Urothelium cell line (cell line): ENCODE measurements around the gene TAF6.

Source experiments
- DNase-seq: peaks from one replicate; pipeline ENCODE4 v3.0.0; 2011; ENCODE audit warnings: low spot score, mixed read lengths
- FAIRE-seq: peaks from 2 replicates; lab custom pipeline; 2011; peaks lifted over from hg19 to GRCh38; lab: Jason Lieb, UNC

TAF6 gene

DNA sequence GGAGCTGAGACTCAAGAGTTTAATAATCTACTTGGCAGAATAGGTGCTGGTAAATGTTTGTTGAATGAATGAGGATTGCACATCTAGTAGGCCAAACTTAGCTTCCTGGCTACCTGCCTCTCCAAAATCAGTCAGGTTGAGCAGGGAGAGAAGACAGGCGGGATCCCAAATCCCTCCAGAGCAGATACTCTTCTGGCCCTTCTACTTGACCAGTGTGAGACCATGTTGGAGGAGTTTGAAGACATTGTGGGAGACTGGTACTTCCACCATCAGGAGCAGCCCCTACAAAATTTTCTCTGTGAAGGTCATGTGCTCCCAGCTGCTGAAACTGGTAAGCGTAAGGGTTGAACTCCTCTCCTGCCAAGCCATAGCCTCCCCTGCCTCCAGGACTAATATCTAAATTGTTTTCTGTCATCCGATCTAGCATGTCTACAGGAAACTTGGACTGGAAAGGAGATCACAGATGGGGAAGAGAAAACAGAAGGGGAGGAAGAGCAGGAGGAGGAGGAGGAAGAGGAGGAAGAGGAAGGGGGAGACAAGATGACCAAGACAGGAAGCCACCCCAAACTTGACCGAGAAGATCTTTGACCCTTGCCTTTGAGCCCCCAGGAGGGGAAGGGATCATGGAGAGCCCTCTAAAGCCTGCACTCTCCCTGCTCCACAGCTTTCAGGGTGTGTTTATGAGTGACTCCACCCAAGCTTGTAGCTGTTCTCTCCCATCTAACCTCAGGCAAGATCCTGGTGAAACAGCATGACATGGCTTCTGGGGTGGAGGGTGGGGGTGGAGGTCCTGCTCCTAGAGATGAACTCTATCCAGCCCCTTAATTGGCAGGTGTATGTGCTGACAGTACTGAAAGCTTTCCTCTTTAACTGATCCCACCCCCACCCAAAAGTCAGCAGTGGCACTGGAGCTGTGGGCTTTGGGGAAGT, 5.4 kb upstream of the TAF6 start:
- DNase-seq (no peak), FAIRE-seq (no peak)

DNA sequence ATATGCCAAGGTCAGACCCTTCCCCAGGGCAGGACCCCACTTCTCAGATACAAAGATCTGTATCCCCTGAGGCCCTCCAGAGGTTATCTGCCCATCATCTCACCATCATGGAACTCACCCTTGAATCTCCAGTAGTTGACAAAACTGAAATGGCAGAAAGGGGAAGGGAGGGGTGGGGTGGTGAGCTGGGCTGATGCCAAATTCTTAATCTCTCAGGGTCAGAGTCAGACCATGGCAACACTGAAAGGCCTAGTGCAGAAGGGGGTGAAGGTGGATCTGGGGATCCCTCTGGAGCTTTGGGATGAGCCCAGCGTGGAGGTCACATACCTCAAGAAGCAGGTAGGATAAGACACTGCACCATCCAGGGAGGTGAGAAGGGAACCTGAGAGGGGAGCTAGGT, 3.4 kb upstream of the TAF6 start:
- FAIRE-seq (no peak), DNase-seq (no peak)

DNA sequence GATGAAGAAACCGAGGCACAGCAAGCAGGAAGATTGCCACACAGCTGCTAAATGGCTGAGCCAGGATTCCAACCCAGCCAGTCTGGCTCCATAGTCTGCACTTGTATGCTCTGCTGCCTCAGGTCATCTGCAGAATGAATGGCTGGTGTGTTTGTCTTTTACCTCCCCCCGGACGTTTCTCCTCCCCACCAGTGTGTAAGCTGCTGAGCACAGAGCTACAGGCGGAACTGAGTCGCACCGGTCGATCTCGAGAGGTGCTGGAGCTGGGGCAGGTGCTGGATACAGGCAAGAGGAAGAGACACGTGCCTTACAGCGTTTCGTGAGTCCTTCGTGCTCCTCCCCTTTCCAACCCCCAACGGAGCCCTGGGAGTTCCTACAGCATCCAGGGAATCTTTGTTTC, 2.9 kb upstream of the TAF6 start:
- FAIRE-seq (no peak), DNase-seq (no peak)

DNA sequence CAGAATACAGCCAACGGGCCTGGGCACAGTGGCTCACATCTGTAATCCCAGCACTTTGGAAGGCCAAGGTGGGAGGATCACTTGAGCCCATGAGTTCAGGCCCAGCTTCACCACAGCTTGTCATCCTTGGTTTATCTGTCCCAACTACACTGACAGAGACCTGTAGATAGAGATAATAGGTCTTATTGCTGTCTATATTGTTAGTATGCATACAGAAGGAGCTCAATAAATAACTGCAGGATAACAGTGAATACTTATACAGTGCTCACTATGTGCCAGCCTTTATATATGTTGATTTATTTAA, 1.5 kb upstream of the TAF6 start:
- DNase-seq (no peak), FAIRE-seq (no peak)

DNA sequence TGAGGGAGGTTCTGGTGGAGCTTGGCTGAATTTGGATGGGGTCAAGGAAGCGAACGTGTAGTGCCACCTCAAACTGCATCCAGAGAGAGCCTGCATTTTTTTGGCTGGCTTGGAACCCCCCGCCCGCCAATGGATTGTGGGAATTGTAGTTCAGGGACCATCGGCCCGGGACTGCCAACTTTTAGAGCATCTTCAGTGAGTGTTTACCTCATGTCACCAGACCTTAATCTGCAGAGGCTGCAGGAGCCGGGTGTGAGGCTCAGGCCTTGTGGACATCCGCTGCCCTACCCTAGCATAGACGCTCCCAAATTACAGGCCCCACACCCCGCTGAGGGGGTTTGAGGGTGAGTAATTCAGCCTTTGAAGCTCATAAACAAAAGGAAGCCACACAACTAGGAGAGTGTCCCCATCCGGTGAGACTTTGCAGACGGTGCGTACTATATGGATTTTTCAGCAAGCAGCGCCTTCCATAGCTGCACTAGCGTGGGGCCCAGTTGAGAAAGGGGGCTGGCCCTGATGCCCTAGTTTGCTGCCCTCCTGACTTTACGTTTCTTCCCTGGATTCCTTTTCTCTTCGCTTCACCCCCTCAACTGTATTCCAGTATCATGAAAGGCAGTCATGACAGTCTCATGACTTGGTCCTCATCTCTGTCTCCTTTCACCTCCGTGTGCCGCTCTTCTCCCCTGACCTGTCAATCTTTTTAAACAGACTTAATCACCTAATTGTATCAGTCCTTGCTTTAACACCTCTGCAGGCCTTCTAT, 993 bp upstream of the TAF6 start:
- DNase-seq = peak; percentile 89
- no peak for FAIRE-seq

DNA sequence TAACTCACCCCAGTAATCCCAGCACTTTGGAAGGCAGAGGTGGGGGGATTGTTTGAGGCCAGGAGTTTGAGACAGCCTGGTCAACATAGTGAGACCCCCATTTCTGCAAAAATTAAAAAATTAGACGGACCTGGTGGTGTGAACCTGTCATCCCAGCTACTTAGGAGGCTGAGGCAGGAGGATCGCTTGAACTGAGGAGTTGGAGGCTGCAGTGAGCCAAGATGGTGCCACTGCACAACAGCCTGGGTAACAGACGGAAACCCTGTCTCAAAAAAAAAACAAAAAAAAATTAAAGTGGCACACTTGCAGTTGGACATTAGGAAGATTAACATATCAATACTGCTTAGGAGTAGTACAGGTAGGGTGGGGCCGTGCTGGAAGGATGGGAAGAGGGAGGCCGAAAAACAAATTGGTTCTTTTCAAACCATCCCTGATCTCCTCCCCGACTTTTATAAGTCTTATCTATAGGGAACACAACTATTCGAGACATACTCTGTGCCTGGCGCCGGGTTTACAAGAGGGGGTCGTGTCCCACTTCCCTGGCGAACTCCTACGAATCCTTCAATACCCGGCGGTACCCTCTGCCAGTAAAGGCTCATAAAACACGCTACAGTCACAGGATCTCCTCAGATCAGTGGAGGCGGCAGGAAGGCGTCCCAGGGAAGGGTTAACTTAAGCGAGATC, 628 bp downstream of the TAF6 start:
- no peak for DNase-seq
- FAIRE-seq = no peak

DNA sequence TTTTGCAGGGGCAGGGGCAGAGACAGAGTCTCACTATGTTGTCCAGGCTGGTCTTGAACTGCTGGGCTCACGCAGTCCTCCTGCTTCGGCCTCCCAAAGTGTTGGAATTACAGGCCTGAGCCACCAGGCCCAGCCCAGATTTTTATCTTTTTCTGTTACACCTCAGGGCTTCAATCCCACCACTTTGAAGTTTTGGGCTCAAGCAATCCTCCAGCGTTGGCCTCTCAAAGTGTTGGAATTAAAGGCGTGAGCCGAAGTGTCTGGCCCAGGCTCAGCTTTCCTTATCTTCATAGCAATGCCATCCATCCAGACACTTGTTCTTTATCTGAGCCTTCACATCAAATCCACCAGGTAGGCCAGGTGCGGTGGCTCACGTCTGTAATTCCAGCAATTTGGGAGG, 4.1 kb downstream of the TAF6 start:
- DNase-seq (no peak), FAIRE-seq (no peak)

DNA sequence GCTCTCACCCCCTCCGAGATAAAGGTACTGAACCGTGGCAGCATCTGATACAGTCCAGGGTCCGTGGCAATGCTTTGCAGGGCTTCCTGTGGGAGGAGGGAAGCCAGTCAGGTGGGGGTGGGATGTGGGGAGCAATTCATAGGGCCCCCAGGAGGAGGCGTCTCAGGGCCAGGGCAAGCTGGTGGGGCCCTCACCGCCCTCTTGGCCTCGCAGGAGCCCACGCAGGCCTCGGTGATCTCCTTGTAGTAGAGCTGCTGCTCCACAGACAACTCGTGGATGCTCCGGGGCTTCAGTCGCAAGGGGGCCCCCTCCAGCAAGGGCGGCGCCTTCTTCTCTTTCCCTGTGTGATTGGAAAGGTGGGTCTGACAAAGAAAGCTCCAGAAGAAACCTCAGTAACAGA, 7.2 kb downstream of the TAF6 start:
- DNase-seq = no peak

DNA sequence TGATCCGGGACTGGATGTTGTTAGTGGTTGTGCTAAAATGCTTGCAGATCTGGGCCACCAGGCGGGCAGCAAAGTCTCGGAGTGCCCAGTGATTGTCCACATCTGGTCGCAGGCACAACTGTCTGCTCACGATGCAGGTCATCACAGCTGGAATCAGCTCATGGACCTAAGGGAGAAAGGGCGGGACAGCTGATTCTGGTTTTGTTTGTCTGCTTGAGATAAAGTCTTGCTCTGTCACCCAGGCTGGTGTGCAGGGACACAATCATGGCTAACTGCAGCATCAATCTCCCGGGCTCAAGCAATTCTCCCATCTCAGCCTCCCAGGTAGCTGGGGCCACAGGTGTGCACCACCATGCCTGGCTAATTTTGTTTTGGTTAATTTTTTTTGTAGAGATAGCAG, 8.0 kb downstream of the TAF6 start:
- no peak for DNase-seq
- FAIRE-seq = no peak

More for the DNA sequence above, 7.2 kb downstream of the TAF6 start:
- FAIRE-seq = no peak

DNA sequence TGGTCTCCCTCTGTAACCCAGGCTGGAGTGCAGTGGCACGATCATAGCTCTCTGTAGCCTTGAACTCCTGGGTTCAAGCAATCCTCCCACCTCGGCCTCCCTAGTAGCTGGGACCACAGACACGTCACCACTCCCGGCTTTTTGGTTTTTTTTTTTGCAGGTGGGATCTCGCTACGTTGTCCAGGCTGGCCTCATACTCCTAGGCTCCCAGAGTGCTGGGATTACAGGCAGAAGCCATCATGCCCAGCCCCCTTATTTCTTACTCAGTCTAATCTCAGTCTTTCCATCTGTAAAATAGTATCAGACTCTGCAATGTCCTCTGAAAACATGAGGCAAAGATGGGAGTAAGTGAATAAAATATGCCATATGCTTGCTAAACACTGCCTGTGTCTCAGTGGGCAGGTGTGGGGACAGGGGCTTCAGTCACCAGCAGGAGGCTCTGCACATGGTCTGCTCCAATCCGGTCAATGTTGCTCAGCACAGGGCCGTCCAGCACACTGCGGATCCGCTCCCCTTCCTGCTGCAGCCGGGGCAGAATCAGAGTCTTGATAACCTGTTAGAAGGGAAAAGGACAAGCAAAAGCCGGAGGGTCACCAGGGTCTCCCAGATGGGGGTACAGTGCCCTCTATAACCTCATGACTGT, 9.5 kb downstream of the TAF6 start:
- DNase-seq = no peak
- peak; percentile 73 for FAIRE-seq

DNA sequence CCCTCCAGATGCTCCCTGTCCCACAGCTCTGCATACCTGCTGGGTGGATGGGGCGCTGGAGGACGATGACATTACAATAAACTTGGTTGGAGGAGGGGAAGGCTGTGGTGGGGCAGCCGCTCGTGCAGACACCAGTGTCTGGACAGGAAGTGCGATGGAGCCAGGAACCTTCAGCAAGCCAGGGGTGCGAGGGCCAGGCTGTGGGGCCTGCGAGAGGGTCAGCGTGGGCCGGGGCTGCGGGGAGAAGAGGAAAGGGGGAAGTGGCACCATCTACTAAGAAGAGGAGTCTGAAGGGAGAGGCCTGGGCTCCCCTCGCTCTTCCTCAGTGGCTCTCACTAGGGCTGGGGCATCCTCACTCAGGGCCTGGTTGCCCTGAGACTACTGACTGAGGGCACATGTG, 11.3 kb downstream of the TAF6 start:
- DNase-seq = no peak
- FAIRE-seq = no peak

DNA sequence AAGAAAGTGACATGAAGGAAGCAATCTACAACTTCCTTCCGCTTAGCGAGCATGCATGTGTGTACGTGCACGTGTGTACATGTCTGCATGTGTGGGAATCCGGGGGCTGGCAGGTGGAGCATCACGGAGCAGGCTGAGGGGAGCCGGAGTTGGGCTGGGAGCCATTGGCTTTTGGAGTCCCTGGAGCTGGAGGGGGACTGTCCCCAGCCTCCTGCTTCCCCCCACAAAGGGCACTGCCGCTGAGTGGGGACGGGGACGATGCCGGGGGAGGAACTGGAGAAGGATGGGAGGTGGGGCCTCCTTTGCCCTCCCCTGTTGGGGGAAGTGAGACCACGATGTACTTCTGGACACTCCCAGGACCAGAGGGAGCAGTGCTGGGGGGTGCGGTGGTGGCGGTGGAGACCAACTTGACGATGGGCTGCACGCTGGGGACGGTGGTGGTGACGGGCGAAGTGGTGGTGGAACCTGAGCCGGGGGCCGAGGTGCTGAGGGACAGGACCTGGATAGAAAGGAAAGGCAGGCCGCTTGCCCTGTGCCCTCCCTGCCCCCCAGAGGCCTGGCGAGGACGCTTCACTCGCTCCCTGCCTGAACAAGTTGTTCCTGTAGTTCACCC, 11.9 kb downstream of the TAF6 start:
- FAIRE-seq = peak; percentile 5
- no peak for DNase-seq

DNA sequence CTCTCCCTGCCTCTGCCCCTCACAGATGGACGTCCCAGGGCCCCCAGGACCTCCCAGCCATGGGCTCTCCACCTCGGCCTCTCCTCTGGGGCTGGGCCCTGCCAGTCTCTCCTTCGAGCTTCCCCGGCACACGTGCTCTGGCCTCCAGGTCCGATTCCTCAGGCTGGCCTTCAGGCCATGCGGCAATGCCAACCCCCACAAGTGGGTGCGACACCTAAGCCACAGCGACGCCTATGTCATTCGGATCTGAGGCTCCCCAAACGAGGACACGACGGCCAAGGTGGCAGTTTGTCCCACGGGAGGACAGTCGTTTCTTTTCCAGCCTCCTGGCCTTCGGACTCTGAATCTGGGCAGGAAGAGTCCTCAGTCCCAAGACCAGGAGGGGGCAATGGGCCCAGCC, 12.5 kb downstream of the TAF6 start:
- DNase-seq = no peak

DNA sequence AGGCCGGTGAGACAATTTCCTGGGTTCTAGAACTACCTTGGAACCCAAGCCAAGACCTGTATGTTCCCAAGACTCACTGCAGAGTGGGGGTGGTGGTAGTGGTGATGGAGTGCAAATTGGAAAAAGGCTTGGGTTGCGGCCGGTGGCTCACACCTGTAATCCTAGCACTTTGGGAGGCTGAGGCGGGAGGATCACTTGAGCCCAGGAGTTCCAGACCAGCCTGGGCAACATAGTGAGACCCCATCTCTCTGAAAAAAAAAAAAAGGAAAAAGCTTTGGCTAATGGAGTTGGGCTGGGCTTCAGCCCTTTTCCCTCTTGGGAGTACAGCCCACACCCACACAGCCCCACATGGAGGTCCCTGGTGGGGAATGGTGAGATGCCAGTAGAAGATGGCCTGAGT, 13.6 kb downstream of the TAF6 start:
- DNase-seq = no peak
- FAIRE-seq = no peak

More for the DNA sequence above, 12.5 kb downstream of the TAF6 start:
- FAIRE-seq = no peak

DNA sequence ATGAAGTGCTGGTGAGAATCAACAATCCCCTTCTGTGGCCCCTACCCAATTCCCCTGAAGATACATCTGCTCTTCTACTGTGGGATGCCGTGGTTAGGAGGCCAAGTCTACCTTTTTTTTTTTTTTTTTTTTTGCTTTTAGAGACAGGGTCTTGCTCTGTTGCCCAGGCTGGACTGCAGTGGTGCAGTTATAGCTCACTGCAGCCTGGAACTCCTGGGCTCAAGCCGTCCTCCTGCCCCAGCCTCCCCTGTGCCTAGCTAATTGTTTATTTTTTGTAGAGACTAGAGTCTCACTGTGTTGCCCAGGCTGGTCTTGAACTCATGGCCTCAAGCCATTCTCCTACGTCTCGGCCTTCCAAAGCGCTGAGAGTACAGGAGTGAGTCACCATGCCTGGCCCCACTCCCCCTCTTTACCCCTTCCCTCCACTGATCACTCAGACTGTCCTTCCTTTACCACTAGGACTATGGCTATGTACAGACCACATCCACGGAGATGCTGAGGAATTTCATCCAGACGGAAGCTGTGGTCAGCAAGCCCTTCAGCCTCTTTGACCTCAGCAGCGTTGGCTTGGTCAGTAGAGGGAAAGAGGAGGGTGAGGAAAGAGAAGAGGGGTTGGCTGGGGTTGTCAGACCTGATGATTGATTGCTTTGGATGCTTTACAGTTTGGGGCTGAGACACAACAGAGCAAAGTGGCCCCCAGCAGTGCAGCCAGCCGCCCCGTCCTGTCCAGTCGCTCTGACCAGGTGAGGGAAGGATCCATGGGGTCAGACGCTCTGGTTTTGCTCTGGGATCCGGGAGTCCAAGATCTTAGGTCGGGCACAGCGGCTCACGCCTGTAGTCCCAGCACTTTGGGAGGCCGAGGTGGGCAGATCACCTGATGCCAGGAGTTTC, 16.0 kb downstream of the TAF6 start:
- no peak for DNase-seq
- no peak for FAIRE-seq

DNA sequence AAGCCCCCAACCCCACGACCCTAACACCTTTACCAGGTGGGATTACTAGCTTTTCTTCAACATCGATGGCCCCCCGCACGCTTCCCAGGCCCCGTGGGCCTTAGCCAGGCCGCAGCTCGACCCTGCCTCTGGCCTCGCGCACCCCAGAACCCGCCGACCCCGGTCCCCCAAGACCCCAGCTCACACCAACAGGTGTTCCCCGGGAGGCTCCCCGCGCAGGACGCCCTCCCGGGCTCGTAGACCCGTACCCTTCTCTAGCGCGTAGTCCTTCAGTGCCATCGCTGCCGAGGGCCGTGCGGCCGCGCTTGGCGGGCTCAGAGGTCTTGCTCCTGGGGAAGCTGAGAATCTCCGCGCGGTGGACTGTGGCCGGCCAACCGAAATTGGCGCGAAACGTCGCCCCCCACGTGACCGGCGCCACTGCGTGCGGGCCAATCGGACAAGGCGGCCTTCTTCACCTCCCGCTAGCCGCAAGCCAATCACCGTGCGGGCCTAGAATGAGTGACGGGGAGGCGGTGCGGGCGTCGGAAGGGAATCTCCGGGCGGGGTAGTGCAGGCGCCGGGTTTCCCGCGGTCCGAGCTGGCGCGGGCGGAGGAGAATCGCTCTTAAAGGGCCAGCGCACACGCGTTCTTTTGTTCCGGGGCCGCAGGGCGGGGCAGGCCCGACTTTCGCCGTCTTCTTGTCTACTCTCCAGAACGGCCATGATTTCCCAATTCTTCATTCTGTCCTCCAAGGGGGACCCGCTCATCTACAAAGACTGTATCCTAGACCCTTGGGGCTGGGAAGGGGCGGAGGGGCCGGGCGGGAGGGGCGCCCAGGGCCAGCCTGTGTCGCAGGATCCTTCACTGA, 17.9 kb downstream of the TAF6 start, which contains the start of the genes AP4M1 and MCM7:
AP4M1 (plus strand) TSS at position 628 of the 847 bp plus-strand sequence; CDS start at position 700, 72 bp downstream.
MCM7 (minus strand) TSS at position 382 of the 847 bp plus-strand sequence; CDS start at position 279, 103 bp downstream.
- FAIRE-seq (peak; percentile 96), DNase-seq (peak; percentile 100)

DNA sequence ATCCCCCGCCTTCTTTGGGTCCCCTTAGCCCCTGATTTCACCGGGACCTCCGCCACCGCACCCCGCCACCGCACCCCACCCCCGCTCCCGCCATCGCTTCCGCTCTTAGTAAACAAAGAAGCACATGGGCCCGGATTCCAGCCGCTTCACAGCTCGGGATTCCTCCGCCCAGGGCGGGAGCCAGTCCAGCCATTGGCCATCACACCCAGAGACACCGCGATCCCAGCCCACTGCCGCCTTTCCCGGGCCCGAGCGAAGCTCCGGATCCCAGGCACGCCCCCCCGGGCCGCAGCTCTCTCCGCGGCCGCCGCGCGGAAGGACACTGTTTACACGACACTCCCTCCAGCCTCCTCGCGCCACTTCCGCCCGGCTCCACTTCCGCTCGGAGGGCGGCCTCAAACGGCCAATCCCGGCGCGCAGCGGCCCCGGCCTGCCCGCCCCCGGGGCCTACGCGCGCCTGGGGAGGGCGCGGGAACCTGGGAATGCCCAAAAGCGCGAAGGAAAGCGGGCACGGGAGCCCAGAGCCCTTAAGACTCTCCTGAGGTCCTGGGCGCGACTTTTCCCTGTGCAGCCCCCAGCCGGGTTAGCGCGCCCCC, 18.6 kb downstream of the TAF6 start:
- FAIRE-seq = peak; percentile 92

DNA sequence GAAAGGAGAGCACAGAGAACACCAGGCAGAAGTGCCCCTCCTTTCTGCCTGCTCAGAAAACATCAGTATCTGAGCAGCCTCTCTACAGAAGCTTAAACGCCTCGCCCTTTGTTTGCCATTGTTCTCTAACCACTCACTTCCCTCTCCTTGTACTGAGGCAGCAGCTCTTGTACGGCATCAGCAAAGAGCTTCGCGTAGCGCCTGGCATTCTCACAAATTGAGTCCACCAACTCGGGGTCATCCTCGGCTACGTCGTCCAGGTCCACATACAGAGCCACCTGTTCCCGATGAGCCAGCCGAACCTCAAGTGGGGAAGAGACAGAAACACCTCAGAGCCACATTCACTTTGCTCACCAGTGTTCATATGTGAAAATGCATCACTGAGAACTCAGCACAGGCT, 19.7 kb downstream of the TAF6 start:
- FAIRE-seq = no peak
- no peak for DNase-seq

More for the DNA sequence above, 18.6 kb downstream of the TAF6 start:
- peak; percentile 98 for DNase-seq
